ENCODE measurements around the gene ACOT11.

The ACOT11 gene

GRCh38 chr1:54553602-54554313 is 5.7 kb downstream of the ACOT11 start:
- CTCF ChIA-PET: no interaction called here
- POLR2A ChIA-PET: no interaction called here

GRCh38 chr1:54556110-54556509 is 8.1 kb downstream of the ACOT11 start:
- TF ChIP-seq CTCF (IDR thresholded peaks at IDR 0.05; ENCODE audit: control extremely low read depth, extremely low read depth, low read depth, missing control alignments): no peak
- no peak for DNase-seq (ENCODE audit: extremely low spot score)
- POLR2A ChIA-PET: no interaction called here
- CTCF ChIA-PET: interaction anchor here (1.0 to 1.4 kb wide), 3 partner anchors 8 to 16 kb away, joined by 3 to 4 read pairs (median 3); partner anchors contain the start of gene ACOT11

More at GRCh38 chr1:54553602-54554313, 5.7 kb downstream of the ACOT11 start:
- DNase-seq (ENCODE audit: extremely low spot score): no peak
- TF ChIP-seq CTCF (IDR thresholded peaks at IDR 0.05; ENCODE audit: control extremely low read depth, extremely low read depth, low read depth, missing control alignments): no peak

- CTCF ChIA-PET: interaction anchor here (1.3 to 1.5 kb wide), 3 partner anchors 14 to 29 kb away, joined by 3 to 4 read pairs (median 3); no protein-coding TSS in a partner anchor
- DNase-seq (ENCODE audit: extremely low spot score): no peak
Observed at GRCh38 chr1:54557671-54558355, 9.8 kb downstream of the ACOT11 start.

GRCh38 chr1:54558434-54559030 is 10.5 kb downstream of the ACOT11 start:
- ChIA-PET POLR2A (no interaction called here), CTCF (interaction anchor here (1.3 to 1.5 kb wide), 2 partner anchors 13 to 28 kb away, joined by 3 to 4 read pairs; no protein-coding TSS in a partner anchor)
- no peak for TF ChIP-seq CTCF (IDR thresholded peaks at IDR 0.05; ENCODE audit: control extremely low read depth, extremely low read depth, low read depth, missing control alignments)
- no peak for DNase-seq (ENCODE audit: extremely low spot score)

More at GRCh38 chr1:54557671-54558355, 9.8 kb downstream of the ACOT11 start:
- no peak for TF ChIP-seq CTCF (IDR thresholded peaks at IDR 0.05; ENCODE audit: control extremely low read depth, extremely low read depth, low read depth, missing control alignments)
- POLR2A ChIA-PET: no interaction called here

- ChIA-PET POLR2A (no interaction called here), CTCF (interaction anchor here (1.5 kb wide), 1 partner anchor 28 kb away, joined by 4 read pairs; no protein-coding TSS in a partner anchor)
- DNase-seq (ENCODE audit: extremely low spot score): no peak
- no peak for TF ChIP-seq CTCF (IDR thresholded peaks at IDR 0.05; ENCODE audit: control extremely low read depth, extremely low read depth, low read depth, missing control alignments)
Observed at GRCh38 chr1:54559111-54559548, 11.1 kb downstream of the ACOT11 start.

- CTCF ChIA-PET: no interaction called here
- DNase-seq (ENCODE audit: extremely low spot score): no peak
Observed at GRCh38 chr1:54559771-54560231, 11.8 kb downstream of the ACOT11 start.

More at GRCh38 chr1:54559771-54560231, 11.8 kb downstream of the ACOT11 start:
- TF ChIP-seq CTCF (IDR thresholded peaks at IDR 0.05; ENCODE audit: control extremely low read depth, extremely low read depth, low read depth, missing control alignments): no peak
- POLR2A ChIA-PET: no interaction called here
